ENCODE data around the gene CNOT4. TPM values are rescaled to one million over a fixed set of nuclear protein-coding genes. Genes with fewer than 3 reads are reported as not detected.

CNOT4 gene
- total and polyA plus RNA-seq, 2 of the 13 experiments (the other 11 are each of a cell fraction or from before 2014, with no cell fraction given): 7.4 to 8.4 TPM

DNA sequence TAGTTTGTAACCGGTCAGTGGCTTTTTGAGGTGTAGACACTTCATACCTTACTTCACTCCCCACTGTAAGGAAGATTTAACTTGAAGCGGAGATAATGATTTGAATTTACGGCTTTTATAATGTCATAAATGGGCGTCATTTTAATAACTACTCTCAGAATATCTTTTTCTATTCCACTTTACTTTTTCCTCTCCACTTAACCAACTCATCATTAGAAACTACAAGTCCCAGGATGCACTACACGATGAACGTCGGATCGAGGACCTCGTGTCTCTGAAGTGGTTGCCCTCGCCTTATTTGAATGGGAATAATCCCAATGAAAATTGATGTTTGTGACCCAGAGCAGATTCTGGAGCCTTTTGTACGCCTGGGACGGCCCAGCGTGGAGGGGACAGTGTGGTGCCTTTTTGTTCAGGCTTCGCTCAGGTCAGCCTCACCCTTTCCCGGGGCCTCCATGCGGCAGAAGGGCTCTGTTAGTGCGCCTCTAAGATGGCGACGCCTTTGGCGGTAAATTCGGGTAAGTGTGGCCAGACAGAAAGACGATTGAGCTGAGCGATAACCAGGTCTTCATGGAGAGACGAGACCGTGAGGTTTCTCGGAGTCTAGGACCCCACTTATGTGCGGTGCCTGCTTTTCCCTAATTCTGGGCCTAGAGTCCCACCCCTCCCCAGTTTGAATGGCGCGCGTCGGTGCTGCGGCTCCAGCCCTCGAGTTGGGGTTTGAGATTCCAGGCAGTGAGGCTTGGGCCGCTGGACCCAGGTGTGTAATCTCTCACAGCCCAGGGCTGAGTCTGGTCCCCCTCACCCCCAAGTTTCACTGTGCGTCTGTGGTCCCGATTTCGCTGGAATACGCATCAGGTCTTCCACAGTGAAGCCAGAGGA is 47.8 kb upstream of the CNOT4 start, which contains the start of gene NUP205 (continued):
- TF ChIP-seq, protein P1, sequence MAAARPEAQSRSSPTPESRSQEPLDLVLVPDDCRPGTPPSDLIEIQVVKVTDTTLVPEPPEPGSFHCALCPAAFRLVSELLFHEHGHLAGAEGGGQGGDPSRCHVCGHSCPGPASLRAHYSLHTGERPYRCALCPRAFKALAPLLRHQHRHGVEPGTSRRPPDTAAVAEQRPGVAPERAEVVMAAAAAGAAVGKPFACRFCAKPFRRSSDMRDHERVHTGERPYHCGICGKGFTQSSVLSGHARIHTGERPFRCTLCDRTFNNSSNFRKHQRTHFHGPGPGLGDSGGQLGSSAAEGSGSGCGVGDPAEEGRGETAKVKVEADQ (CRISPR knock-in tag; IDR thresholded peaks at IDR 0.05; ENCODE audit: borderline replicate concordance): 0 out of 2 replicates have a peak, but pooled peaks have one; percentile 42
- TF ChIP-seq NCOA1 (CRISPR knock-in tag; IDR thresholded peaks at IDR 0.05) (no peak; the same call in 1 of the 2 replicates), MXD4 (CRISPR knock-in tag; IDR thresholded peaks at IDR 0.05) (peak; percentile 65; the same call in 1 of the 2 replicates), RARA (CRISPR knock-in tag; IDR thresholded peaks at IDR 0.05) (0 out of 2 replicates have a peak, but pooled peaks have one; percentile 40), TMF1 (CRISPR knock-in tag; IDR thresholded peaks at IDR 0.05; ENCODE audit: low read depth) (peak; percentile 40; the same call in 1 of the 2 replicates), PPARG (CRISPR knock-in tag; conservative IDR thresholded peaks at IDR 0.05) (peak; percentile 65), SAP130 (CRISPR knock-in tag; IDR thresholded peaks at IDR 0.05; ENCODE audit: low read depth) (peak; percentile 88), ATM (IDR thresholded peaks at IDR 0.05; ENCODE audit: borderline replicate concordance) (no peak), ZNF749 (CRISPR knock-in tag; IDR thresholded peaks at IDR 0.05; ENCODE audit: borderline replicate concordance) (peak; percentile 81; the same call in 1 of the 2 replicates), ZNF563 (CRISPR knock-in tag; IDR thresholded peaks at IDR 0.05) (peak; percentile 80; the same call in 1 of the 2 replicates), KDM5A (IDR thresholded peaks at IDR 0.05; ENCODE audit: borderline replicate concordance, low read length) (peak; percentile 84), ZNF337 (CRISPR knock-in tag; IDR thresholded peaks at IDR 0.05; ENCODE audit: borderline replicate concordance, low read depth) (0 out of 2 replicates have a peak, but pooled peaks have one; percentile 36), DPF2 (CRISPR knock-in tag; IDR thresholded peaks at IDR 0.05; ENCODE audit: borderline replicate concordance, low read depth) (no peak), ZNF383 (CRISPR knock-in tag; IDR thresholded peaks at IDR 0.05; ENCODE audit: borderline replicate concordance) (peak; percentile 90; the same call in 1 of the 2 replicates), ZNF598 (CRISPR knock-in tag; IDR thresholded peaks at IDR 0.05; ENCODE audit: borderline replicate concordance) (peak; percentile 88; the same call in 1 of the 2 replicates)
- TF ChIP-seq, protein P2, sequence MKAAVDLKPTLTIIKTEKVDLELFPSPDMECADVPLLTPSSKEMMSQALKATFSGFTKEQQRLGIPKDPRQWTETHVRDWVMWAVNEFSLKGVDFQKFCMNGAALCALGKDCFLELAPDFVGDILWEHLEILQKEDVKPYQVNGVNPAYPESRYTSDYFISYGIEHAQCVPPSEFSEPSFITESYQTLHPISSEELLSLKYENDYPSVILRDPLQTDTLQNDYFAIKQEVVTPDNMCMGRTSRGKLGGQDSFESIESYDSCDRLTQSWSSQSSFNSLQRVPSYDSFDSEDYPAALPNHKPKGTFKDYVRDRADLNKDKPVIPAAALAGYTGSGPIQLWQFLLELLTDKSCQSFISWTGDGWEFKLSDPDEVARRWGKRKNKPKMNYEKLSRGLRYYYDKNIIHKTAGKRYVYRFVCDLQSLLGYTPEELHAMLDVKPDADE (CRISPR knock-in tag; IDR thresholded peaks at IDR 0.05): no peak
- TF ChIP-seq, protein P3, sequence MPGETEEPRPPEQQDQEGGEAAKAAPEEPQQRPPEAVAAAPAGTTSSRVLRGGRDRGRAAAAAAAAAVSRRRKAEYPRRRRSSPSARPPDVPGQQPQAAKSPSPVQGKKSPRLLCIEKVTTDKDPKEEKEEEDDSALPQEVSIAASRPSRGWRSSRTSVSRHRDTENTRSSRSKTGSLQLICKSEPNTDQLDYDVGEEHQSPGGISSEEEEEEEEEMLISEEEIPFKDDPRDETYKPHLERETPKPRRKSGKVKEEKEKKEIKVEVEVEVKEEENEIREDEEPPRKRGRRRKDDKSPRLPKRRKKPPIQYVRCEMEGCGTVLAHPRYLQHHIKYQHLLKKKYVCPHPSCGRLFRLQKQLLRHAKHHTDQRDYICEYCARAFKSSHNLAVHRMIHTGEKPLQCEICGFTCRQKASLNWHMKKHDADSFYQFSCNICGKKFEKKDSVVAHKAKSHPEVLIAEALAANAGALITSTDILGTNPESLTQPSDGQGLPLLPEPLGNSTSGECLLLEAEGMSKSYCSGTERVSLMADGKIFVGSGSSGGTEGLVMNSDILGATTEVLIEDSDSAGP (CRISPR knock-in tag; IDR thresholded peaks at IDR 0.05; ENCODE audit: borderline replicate concordance): peak; percentile 82; the same call in 1 of the 2 replicates
- TF ChIP-seq, protein P4, sequence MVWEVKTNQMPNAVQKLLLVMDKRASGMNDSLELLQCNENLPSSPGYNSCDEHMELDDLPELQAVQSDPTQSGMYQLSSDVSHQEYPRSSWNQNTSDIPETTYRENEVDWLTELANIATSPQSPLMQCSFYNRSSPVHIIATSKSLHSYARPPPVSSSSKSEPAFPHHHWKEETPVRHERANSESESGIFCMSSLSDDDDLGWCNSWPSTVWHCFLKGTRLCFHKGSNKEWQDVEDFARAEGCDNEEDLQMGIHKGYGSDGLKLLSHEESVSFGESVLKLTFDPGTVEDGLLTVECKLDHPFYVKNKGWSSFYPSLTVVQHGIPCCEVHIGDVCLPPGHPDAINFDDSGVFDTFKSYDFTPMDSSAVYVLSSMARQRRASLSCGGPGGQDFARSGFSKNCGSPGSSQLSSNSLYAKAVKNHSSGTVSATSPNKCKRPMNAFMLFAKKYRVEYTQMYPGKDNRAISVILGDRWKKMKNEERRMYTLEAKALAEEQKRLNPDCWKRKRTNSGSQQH (CRISPR knock-in tag; IDR thresholded peaks at IDR 0.05; ENCODE audit: low read depth): peak; percentile 96
- TF ChIP-seq, protein P5, sequence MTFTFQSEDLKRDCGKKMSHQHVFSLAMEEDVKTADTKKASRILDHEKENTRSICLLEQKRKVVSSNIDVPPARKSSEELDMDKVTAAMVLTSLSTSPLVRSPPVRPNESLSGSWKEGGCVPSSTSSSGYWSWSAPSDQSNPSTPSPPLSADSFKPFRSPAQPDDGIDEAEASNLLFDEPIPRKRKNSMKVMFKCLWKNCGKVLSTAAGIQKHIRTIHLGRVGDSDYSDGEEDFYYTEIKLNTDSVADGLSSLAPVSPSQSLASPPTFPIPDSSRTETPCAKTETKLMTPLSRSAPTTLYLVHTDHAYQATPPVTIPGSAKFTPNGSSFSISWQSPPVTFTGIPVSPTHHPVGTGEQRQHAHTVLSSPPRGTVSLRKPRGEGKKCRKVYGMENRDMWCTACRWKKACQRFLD (CRISPR knock-in tag; IDR thresholded peaks at IDR 0.05; ENCODE audit: borderline replicate concordance): peak; percentile 96; the same call in 1 of the 2 replicates

All from HepG2 (cell line).